Kidney (tissue), 14 donors: ENCODE results near the gene LRBA. TPM values are rescaled to one million over a fixed set of nuclear protein-coding genes. Genes with fewer than 3 reads are reported as not detected.
A peak's percentile ranks its signal among the peaks of the same experiment; 100 is the strongest.

ENCODE experiments used
- DNase-seq, 5 donors: peaks; one replicate each; pipeline ENCODE4 v3.0.0-alpha.2; 2013 to 2020
- FAIRE-seq: peaks from 2 replicates; lab custom pipeline; 2012; peaks lifted over from hg19 to GRCh38; lab: Jason Lieb, UNC
- H3K27ac ChIP-seq, 2 donors: one replicate each; pipeline ENCODE4 v1.7.0; 2013; ENCODE audit warnings: low read depth in 2 of 2, low read length in 2 of 2, inconsistent platforms in 1 of 2
- H3K27me3 ChIP-seq: one replicate; pipeline ENCODE4 v1.7.1; 2013; ENCODE audit warnings: low read length, inconsistent platforms; ENCODE audit not compliant: control insufficient read depth, insufficient read depth
- H3K36me3 ChIP-seq, 3 donors: one replicate each; pipeline versions ENCODE4 v1.7.0 to v1.7.1; 2013; ENCODE audit warnings: low read length in 3 of 3, control low read depth in 1 of 3, inconsistent platforms in 1 of 3; ENCODE audit not compliant: insufficient read depth in 3 of 3, control insufficient read depth in 2 of 3
- H3K4me1 ChIP-seq, 3 donors: one replicate each; pipeline versions ENCODE4 v1.7.0 to v1.7.1; 2013; ENCODE audit warnings: low read length in 3 of 3, inconsistent platforms in 1 of 3, low read depth in 1 of 3; ENCODE audit not compliant: control insufficient read depth in 2 of 3, insufficient read depth in 2 of 3
- H3K4me3 ChIP-seq, 3 donors: one replicate each; pipeline versions ENCODE4 v1.7.0 to v1.8.1; 2013; ENCODE audit warnings: low read length in 3 of 3, control low read depth in 1 of 3, inconsistent platforms in 1 of 3
- H3K9ac ChIP-seq, 3 donors: one replicate each; pipeline versions ENCODE4 v1.7.0 to v1.7.1; 2013; ENCODE audit warnings: low read length in 3 of 3, control low read depth in 1 of 3, inconsistent platforms in 1 of 3
- H3K9me3 ChIP-seq, 3 donors: one replicate each; pipeline versions ENCODE4 v1.7.0 to v1.7.1; 2013; ENCODE audit warnings: low read length in 3 of 3, control low read depth in 1 of 3, inconsistent platforms in 1 of 3; ENCODE audit not compliant: control insufficient read depth in 2 of 3, insufficient read depth in 1 of 3
- CTCF ChIP-seq: IDR thresholded peaks from 3 replicates; pipeline ENCODE4 v1.5.1; 2012; ENCODE audit warnings: mild to moderate bottlenecking, moderate library complexity, borderline replicate concordance; ENCODE audit not compliant: insufficient read depth; ENCODE audit errors: extremely low read depth
- intact Hi-C: fragments of 100-400 bp; cut with DNase I; formaldehyde crosslinking; loops from one replicate; pipeline ENCODE4 v1.11.1; 2022
- polyA plus RNA-seq: library from polyadenylated mRNA; stranded (reverse); fragments of 350-450 nt; fragmentation: Illumina TruSeq; extraction: RNeasy Lipid Tissue Mini Kit (QIAGEN cat#74804); gene quantifications from one replicate; pipeline ENCODE4 v1.2.3, GENCODE V29; 2014; ENCODE audit warnings: low read depth, low replicate concordance; ENCODE audit not compliant: insufficient read depth
- total RNA-seq: library from RNA; stranded (reverse); fragmentation: NEBNext Ultra II Directional; extraction: Animal tissue kit (Norgen Biotek cat#: 25700); gene quantifications from one replicate; pipeline ENCODE4 v1.2.1, GENCODE V29; 2021
- donor health status: control.
- donor health status: control.
- donor health status: control.
- donor health status: control.
- donor health status: control.
- donor health status: DM: yes; HTN: yes; CAD: no.
- donor health status: Normal renal cell carcinoma (clear cell type).

The LRBA gene
- total and polyA plus RNA-seq, 2 donors from 2014 or later = 20.3 to 76.7 TPM

GRCh38 chr4:150219841-150220240, 795.2 kb downstream of the LRBA start:
- Histone ChIP-seq H3K4me1 (no peaks in the 10 kb centered on the region), H3K27ac (no peak overlapping the region), H3K9ac (no peak overlapping the region), H3K27me3 (no peaks in the 10 kb centered on the region), H3K9me3 (no peaks in the 10 kb centered on the region), H3K4me3 (no peak overlapping the region), H3K36me3 (no peaks in the 10 kb centered on the region)
- DNase-seq (no peak), FAIRE-seq (no peak)
- TF ChIP-seq CTCF = no peak
- intact Hi-C loops = no loop called here

- H3K9ac ChIP-seq = no peak overlapping the region
- FAIRE-seq (no peak), DNase-seq (no peak)
- no peaks in the 10 kb centered on the region for H3K36me3 ChIP-seq
- intact Hi-C loops = no loop called here
- no peaks in the 10 kb centered on the region for H3K9me3 ChIP-seq
- TF ChIP-seq CTCF = no peak
- no peak overlapping the region for H3K4me3 ChIP-seq
- no peaks in the 10 kb centered on the region for H3K4me1 ChIP-seq
- H3K27ac ChIP-seq = no peak overlapping the region
- H3K27me3 ChIP-seq = no peaks in the 10 kb centered on the region
These were observed 796.6 kb downstream of the LRBA start for GRCh38 chr4:150218447-150218846.

GRCh38 chr4:150217808-150218207, 797.3 kb downstream of the LRBA start:
- DNase-seq (no peak), FAIRE-seq (no peak)
- Histone ChIP-seq H3K4me1 (peaks cover 0 to 2% (median 0%) of the 10 kb centered on the region in 3 donors), H3K4me3 (no peak overlapping the region), H3K27ac (no peak overlapping the region), H3K36me3 (no peaks in the 10 kb centered on the region), H3K27me3 (no peaks in the 10 kb centered on the region), H3K9me3 (no peaks in the 10 kb centered on the region), H3K9ac (no peak overlapping the region)
- no peak for TF ChIP-seq CTCF
- intact Hi-C loops = no loop called here

GRCh38 chr4:150217192-150217591, 797.9 kb downstream of the LRBA start:
- intact Hi-C loops = no loop called here
- DNase-seq (peak in 2 of 5 donors; percentile 71 to 73), FAIRE-seq (no peak)
- TF ChIP-seq CTCF = peak; percentile 27
- Histone ChIP-seq H3K27ac (no peak overlapping the region), H3K27me3 (no peaks in the 10 kb centered on the region), H3K9ac (no peak overlapping the region), H3K36me3 (no peaks in the 10 kb centered on the region), H3K9me3 (no peaks in the 10 kb centered on the region), H3K4me3 (no peak overlapping the region), H3K4me1 (peaks cover 0 to 2% (median 0%) of the 10 kb centered on the region in 3 donors)
